HepG2 (cell line): ENCODE results near the gene AGAP1. TPM values are rescaled to one million over a fixed set of nuclear protein-coding genes. Genes with fewer than 3 reads are reported as not detected.
A peak's percentile ranks its signal among the peaks of the same experiment; 100 is the strongest.

Experiments used
- ASH2L ChIP-seq: fragments of 300-600, 200-600 bp; sonication (generic); IDR thresholded peaks from 2 replicates; pipeline ENCODE4 v1.7.0; 2017; ENCODE audit warnings: low read depth, mild to moderate bottlenecking, moderate library complexity, mixed read lengths, low read length; ENCODE audit not compliant: insufficient read length
- DPF2 ChIP-seq: sonication (generic); formaldehyde crosslinking; IDR thresholded peaks from 2 replicates; pipeline ENCODE4 v1.4.0; 2020; ENCODE audit warnings: mild to moderate bottlenecking, low read depth, missing genetic modification reagents, borderline replicate concordance
- ESRRA ChIP-seq: sonication (generic); formaldehyde crosslinking; IDR thresholded peaks from 2 replicates; pipeline ENCODE4 v1.5.1; 2020; ENCODE audit warnings: mild to moderate bottlenecking, low read depth, missing genetic modification reagents
- GFI1 ChIP-seq: sonication (generic); formaldehyde crosslinking; IDR thresholded peaks from 2 replicates; pipeline ENCODE4 v1.5.0; 2020; ENCODE audit warnings: missing genetic modification reagents, mild to moderate bottlenecking, borderline replicate concordance
- ISX ChIP-seq: sonication (generic); formaldehyde crosslinking; conservative IDR thresholded peaks from 2 replicates; pipeline ENCODE4 v1.5.0; 2020; ENCODE audit warnings: missing genetic modification reagents
- KDM5A ChIP-seq: fragments of 200-600 bp; sonication (generic); IDR thresholded peaks from 2 replicates; pipeline ENCODE4 v1.7.0; 2018; ENCODE audit warnings: antibody characterized with exemption, mild to moderate bottlenecking, low read length, borderline replicate concordance
- MAFK ChIP-seq, 2 experiments: IDR thresholded peaks in 1 of 2; conservative IDR thresholded peaks in 1 of 2; 2 replicates each; pipeline ENCODE4 v1.6.1; 2011; ENCODE audit warnings: improper control_type of control experiment in 2 of 2, low read length in 2 of 2
- MXI1 ChIP-seq: IDR thresholded peaks from 3 replicates; pipeline ENCODE4 v1.6.1; 2012; ENCODE audit warnings: low read depth, low read length, inconsistent platforms, borderline replicate concordance
- NONO ChIP-seq, 2 experiments: fragments of 450-650 bp in 1 of 2; sonication (generic) in 1 of 2; formaldehyde crosslinking in 1 of 2; IDR thresholded peaks in 1 of 2; conservative IDR thresholded peaks in 1 of 2; 2 replicates each; pipeline versions ENCODE4 v1.6.1 to v1.8.0; 2017 to 2022; ENCODE audit warnings: mild to moderate bottlenecking in 1 of 2, missing genetic modification reagents in 1 of 2, moderate library complexity in 1 of 2
- PAF1 ChIP-seq: IDR thresholded peaks from 2 replicates; pipeline ENCODE4 v1.6.1; 2016; ENCODE audit warnings: missing genetic modification reagents, missing compliant biosample characterization
- SCMH1 ChIP-seq: sonication (generic); formaldehyde crosslinking; IDR thresholded peaks from 2 replicates; pipeline ENCODE4 v1.9.0; 2021; ENCODE audit warnings: missing genetic modification reagents, mild to moderate bottlenecking, borderline replicate concordance
- TSC22D2 ChIP-seq: sonication (generic); formaldehyde crosslinking; IDR thresholded peaks from 2 replicates; pipeline ENCODE4 v1.5.1; 2020; ENCODE audit warnings: missing genetic modification reagents, mild to moderate bottlenecking, borderline replicate concordance
- ZNF274 ChIP-seq: sonication (generic); formaldehyde crosslinking; IDR thresholded peaks from 2 replicates; pipeline ENCODE4 v1.5.1; 2020; ENCODE audit warnings: mild to moderate bottlenecking, missing genetic modification reagents
- ZNF333 ChIP-seq: sonication (generic); formaldehyde crosslinking; IDR thresholded peaks from 2 replicates; pipeline ENCODE4 v1.4.0; 2020; ENCODE audit warnings: mild to moderate bottlenecking, missing genetic modification reagents, borderline replicate concordance
- ZNF337 ChIP-seq: sonication (generic); formaldehyde crosslinking; IDR thresholded peaks from 2 replicates; pipeline ENCODE4 v1.5.1; 2020; ENCODE audit warnings: missing genetic modification reagents, low read depth, mild to moderate bottlenecking, borderline replicate concordance
- ZNF619 ChIP-seq: sonication (generic); formaldehyde crosslinking; IDR thresholded peaks from 2 replicates; pipeline ENCODE4 v1.4.0; 2020; ENCODE audit warnings: mild to moderate bottlenecking, missing genetic modification reagents
- ZNF674 ChIP-seq: sonication (generic); formaldehyde crosslinking; IDR thresholded peaks from 2 replicates; pipeline ENCODE4 v1.5.0; 2020; ENCODE audit warnings: low read depth, mild to moderate bottlenecking, missing genetic modification reagents
- ZNF713 ChIP-seq: sonication (generic); formaldehyde crosslinking; IDR thresholded peaks from 2 replicates; pipeline ENCODE4 v1.4.0; 2020; ENCODE audit warnings: mild to moderate bottlenecking, missing genetic modification reagents
- polyA plus RNA-seq, 8 experiments: library from polyadenylated mRNA; depleted of rRNA in 3 of 8; stranded (reverse) in 7 of 8; unstranded in 1 of 8; fragments of >200 nt; fragmentation: Illumina TruSeq in 4 of 8; extraction: Trizol in 4 of 8; gene quantifications; 2 replicates each; pipeline versions ENCODE4 v1.2.1 to v1.2.3, GENCODE V29; 2011 to 2016; ENCODE audit warnings: low read depth in 4 of 8, missing spikeins in 1 of 8, mixed read lengths in 1 of 8; ENCODE audit not compliant: insufficient read depth in 1 of 8
- total RNA-seq, 5 experiments: library from RNA; depleted of rRNA; stranded (reverse); fragments of >200 nt; fragmentation: Illumina TruSeq; extraction: Trizol; gene quantifications; 2 replicates each; pipeline ENCODE4 v1.2.3, GENCODE V29; 2016; ENCODE audit warnings: low read depth in 1 of 5
- TF ChIP-seq, protein P1 (sequence below): sonication (generic); formaldehyde crosslinking; IDR thresholded peaks from 2 replicates; pipeline ENCODE4 v1.8.1; 2022; ENCODE audit warnings: mild to moderate bottlenecking, missing genetic modification reagents
- TF ChIP-seq, protein P2 (sequence below): IDR thresholded peaks from 2 replicates; pipeline ENCODE4 v1.6.1; 2012; ENCODE audit warnings: low read length, improper control_type of control experiment
- TF ChIP-seq, protein P3 (sequence below): sonication (generic); formaldehyde crosslinking; IDR thresholded peaks from 2 replicates; pipeline ENCODE4 v1.8.1; 2023; ENCODE audit warnings: mild to moderate bottlenecking, missing genetic modification reagents
- TF ChIP-seq, protein P4 (sequence below): sonication (generic); formaldehyde crosslinking; IDR thresholded peaks from 2 replicates; pipeline ENCODE4 v1.4.0; 2020; ENCODE audit warnings: missing genetic modification reagents

Gene AGAP1
- total and polyA plus RNA-seq, 2 of the 13 experiments (the other 11 are each of a cell fraction or from before 2014, with no cell fraction given) = 21.2 to 32.7 TPM

DNA sequence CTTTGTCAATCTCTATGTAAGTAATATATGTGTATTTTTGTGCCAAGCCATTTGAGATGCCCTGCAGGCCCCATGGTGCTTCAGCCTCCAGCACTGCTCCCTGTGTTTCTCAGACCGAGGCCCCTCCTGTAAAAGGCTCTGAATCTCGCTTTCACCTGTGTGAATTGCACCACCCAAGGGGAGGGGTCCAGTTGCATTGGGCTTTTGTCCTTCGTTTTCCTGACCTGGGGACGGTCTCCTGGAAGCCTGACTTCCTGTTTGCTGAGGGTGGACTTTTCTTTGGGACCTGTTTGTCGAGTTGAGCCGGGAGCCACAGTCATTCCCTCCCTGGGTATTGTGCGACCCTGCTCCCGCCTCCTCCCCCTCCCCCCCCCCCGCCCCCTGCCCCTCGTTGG, 48.9 kb downstream of the AGAP1 start (continued):
- TF ChIP-seq MAFK (conservative IDR thresholded peaks at IDR 0.05 in 1 of 2, IDR thresholded peaks at IDR 0.05 in 1 of 2; ENCODE audit: low read length in 2 of 2) = no peak; a peak in 1 of 4 replicates
- no peak for TF ChIP-seq GFI1 (CRISPR knock-in tag)
- TF ChIP-seq ASH2L = no peak
- TF ChIP-seq ZNF674 (CRISPR knock-in tag) = no peak
- peak; percentile 91 for TF ChIP-seq DPF2
- TF ChIP-seq SCMH1 (CRISPR knock-in tag) = no peak
- TF ChIP-seq ZNF274 = no peak
- TF ChIP-seq, protein P1, sequence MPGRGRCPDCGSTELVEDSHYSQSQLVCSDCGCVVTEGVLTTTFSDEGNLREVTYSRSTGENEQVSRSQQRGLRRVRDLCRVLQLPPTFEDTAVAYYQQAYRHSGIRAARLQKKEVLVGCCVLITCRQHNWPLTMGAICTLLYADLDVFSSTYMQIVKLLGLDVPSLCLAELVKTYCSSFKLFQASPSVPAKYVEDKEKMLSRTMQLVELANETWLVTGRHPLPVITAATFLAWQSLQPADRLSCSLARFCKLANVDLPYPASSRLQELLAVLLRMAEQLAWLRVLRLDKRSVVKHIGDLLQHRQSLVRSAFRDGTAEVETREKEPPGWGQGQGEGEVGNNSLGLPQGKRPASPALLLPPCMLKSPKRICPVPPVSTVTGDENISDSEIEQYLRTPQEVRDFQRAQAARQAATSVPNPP (CRISPR knock-in tag) = no peak
- TF ChIP-seq, protein P2, sequence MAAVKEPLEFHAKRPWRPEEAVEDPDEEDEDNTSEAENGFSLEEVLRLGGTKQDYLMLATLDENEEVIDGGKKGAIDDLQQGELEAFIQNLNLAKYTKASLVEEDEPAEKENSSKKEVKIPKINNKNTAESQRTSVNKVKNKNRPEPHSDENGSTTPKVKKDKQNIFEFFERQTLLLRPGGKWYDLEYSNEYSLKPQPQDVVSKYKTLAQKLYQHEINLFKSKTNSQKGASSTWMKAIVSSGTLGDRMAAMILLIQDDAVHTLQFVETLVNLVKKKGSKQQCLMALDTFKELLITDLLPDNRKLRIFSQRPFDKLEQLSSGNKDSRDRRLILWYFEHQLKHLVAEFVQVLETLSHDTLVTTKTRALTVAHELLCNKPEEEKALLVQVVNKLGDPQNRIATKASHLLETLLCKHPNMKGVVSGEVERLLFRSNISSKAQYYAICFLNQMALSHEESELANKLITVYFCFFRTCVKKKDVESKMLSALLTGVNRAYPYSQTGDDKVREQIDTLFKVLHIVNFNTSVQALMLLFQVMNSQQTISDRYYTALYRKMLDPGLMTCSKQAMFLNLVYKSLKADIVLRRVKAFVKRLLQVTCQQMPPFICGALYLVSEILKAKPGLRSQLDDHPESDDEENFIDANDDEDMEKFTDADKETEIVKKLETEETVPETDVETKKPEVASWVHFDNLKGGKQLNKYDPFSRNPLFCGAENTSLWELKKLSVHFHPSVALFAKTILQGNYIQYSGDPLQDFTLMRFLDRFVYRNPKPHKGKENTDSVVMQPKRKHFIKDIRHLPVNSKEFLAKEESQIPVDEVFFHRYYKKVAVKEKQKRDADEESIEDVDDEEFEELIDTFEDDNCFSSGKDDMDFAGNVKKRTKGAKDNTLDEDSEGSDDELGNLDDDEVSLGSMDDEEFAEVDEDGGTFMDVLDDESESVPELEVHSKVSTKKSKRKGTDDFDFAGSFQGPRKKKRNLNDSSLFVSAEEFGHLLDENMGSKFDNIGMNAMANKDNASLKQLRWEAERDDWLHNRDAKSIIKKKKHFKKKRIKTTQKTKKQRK = no peak
- TF ChIP-seq ZNF713 (CRISPR knock-in tag) = no peak
- 0 out of 2 replicates have a peak, but pooled peaks have one; percentile 28 for TF ChIP-seq ZNF337 (CRISPR knock-in tag)
- TF ChIP-seq ESRRA = no peak; the same call in 1 of the 2 replicates
- TF ChIP-seq, protein P3, sequence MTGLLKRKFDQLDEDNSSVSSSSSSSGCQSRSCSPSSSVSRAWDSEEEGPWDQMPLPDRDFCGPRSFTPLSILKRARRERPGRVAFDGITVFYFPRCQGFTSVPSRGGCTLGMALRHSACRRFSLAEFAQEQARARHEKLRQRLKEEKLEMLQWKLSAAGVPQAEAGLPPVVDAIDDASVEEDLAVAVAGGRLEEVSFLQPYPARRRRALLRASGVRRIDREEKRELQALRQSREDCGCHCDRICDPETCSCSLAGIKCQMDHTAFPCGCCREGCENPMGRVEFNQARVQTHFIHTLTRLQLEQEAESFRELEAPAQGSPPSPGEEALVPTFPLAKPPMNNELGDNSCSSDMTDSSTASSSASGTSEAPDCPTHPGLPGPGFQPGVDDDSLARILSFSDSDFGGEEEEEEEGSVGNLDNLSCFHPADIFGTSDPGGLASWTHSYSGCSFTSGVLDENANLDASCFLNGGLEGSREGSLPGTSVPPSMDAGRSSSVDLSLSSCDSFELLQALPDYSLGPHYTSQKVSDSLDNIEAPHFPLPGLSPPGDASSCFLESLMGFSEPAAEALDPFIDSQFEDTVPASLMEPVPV (CRISPR knock-in tag) = no peak
- TF ChIP-seq ZNF333 (CRISPR knock-in tag) = no peak
- TF ChIP-seq TSC22D2 (CRISPR knock-in tag) = no peak
- no peak for TF ChIP-seq MXI1
- no peak for TF ChIP-seq PAF1 (CRISPR knock-in tag)
- TF ChIP-seq ISX (CRISPR knock-in tag) = no peak
- TF ChIP-seq NONO (IDR thresholded peaks at IDR 0.05) = no peak
- TF ChIP-seq NONO (CRISPR knock-in tag; conservative IDR thresholded peaks at IDR 0.05) = no peak
- TF ChIP-seq, protein P4, sequence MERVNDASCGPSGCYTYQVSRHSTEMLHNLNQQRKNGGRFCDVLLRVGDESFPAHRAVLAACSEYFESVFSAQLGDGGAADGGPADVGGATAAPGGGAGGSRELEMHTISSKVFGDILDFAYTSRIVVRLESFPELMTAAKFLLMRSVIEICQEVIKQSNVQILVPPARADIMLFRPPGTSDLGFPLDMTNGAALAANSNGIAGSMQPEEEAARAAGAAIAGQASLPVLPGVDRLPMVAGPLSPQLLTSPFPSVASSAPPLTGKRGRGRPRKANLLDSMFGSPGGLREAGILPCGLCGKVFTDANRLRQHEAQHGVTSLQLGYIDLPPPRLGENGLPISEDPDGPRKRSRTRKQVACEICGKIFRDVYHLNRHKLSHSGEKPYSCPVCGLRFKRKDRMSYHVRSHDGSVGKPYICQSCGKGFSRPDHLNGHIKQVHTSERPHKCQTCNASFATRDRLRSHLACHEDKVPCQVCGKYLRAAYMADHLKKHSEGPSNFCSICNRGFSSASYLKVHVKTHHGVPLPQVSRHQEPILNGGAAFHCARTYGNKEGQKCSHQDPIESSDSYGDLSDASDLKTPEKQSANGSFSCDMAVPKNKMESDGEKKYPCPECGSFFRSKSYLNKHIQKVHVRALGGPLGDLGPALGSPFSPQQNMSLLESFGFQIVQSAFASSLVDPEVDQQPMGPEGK (CRISPR knock-in tag) = peak; percentile 97
- no peak; the same call in 1 of the 2 replicates for TF ChIP-seq KDM5A
- no peak for TF ChIP-seq ZNF619 (CRISPR knock-in tag)
